ENCODE results near the gene CD177.
"Not testable (repeated sequence)": the region's sequence is repeated elsewhere in the genome, so short reads cannot be mapped to it uniquely, and the experiment has no call there.

DNA sequence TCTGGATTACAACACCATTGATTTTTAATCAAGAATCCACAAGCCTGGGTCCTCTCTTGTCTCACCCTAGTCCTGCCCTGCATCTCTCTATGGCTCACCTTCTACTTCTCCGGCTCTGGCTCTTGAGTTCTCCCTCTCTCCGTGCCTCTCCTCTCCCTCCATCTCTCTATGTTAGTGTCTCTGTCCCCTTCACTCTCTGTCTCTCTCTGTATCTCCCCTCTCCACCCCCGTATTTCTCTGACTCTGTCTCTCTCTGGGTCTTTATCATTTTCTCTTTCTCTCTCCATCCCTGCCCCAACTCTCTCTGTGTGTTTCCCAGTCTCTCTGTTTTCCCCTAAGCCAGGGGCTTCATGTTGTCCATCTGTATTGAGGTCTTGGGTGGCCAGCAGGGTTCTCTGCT lies 12.4 kb upstream of the CD177 start:
- TF ChIP-seq, protein P1, sequence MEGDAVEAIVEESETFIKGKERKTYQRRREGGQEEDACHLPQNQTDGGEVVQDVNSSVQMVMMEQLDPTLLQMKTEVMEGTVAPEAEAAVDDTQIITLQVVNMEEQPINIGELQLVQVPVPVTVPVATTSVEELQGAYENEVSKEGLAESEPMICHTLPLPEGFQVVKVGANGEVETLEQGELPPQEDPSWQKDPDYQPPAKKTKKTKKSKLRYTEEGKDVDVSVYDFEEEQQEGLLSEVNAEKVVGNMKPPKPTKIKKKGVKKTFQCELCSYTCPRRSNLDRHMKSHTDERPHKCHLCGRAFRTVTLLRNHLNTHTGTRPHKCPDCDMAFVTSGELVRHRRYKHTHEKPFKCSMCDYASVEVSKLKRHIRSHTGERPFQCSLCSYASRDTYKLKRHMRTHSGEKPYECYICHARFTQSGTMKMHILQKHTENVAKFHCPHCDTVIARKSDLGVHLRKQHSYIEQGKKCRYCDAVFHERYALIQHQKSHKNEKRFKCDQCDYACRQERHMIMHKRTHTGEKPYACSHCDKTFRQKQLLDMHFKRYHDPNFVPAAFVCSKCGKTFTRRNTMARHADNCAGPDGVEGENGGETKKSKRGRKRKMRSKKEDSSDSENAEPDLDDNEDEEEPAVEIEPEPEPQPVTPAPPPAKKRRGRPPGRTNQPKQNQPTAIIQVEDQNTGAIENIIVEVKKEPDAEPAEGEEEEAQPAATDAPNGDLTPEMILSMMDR (conservative IDR thresholded peaks at IDR 0.05): not testable (repeated sequence)
- not testable (repeated sequence) for TF ChIP-seq ZFX (IDR thresholded peaks at IDR 0.05)

All from C4-2B (cell line).